Astrocyte of the hippocampus (primary cell): ENCODE measurements around the gene HOXB6.
A peak's percentile ranks its signal among the peaks of the same experiment; 100 is the strongest.

Experiments used
- DNase-seq: peaks from one replicate; pipeline ENCODE4 v3.0.0; 2011; ENCODE audit warnings: low read depth, low spot score

Gene HOXB6

DNA sequence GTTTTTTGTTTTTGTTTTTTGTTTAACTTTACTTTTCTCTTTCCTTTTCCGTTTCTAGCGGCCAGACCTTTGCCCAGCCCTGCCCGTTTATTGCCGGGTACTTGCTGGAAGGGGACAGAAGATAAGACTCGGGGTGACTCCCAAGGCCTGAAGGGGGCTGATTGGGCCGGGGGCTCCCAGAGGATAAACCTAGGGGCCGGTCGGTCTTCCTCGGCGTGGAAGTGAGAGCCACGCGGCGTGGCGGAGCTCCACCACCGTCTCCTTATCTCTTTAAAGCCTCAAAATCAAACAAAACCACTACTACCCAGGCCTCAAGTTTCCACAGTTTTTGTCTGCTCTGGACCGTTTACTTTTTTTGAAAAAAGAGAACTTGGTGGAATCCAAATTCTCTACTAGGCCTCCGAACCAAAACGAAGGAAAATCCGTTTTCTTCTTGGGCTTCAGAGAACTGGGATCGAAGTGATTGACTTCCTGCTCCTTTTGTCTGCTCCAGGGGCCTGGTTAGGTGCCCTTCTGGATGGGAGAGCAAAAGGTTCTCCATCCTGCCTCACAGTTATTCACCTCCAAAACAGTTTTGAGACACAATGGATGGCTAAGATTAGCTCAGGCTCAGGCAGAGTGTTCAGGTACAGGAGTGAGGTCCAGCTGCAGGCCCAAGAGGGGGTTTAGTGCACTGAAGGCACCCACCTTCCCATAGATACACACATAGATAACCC lies 29.9 kb upstream of the HOXB6 start:
- DNase-seq = no peak

DNA sequence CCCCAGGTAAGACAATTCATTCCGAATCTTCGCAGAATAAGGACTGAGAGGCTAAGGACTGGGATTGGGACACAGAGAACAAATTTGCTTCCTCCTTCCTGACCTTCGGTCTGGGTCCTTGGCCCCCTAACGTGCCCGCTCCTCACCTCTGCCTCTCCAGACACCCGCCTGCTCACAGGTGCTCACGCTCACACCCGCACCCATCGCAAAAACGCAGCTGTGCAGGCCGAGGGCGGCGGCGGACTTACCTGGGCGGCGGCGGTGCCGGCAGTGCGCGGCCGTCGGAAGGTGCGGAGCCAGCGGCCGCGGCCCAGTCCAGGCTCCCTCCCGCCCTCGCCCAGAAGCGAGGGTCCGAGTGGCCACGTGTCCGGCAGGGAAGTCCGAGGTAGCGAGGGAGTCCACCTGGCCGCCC lies 28.5 kb upstream of the HOXB6 start:
- no peak for DNase-seq

DNA sequence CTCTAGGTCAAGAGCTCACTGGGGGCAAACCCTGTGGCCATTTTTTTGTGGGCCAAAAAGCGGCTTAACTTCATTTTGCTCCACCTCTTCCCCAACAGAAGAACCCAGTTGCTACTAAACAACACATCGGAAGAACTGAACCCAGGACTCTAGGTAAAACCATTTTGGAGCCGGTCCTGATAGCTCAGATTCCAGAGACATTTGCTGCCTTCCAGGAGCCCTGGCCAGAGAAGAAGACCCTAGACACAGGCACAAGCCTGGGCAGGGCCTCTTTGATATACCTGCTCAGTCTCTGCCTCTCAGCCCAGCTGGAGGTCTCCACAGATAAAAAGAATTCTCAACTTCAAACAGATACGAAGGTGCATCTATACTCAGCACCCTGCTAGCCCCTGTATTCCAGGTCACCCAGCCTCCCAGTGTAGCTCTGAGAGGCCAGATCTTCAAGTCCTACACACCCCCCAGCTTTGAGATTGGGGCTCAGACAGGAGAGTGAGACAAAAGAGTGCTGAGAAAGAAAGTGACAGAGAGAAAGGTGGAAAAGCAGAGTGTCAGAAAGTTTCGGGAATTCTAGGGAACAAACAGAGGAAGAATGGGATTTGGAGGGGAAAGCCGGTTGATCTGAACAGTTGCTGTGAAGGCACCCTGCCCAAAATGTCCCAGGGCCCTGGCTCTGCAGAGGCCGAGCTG lies 27.9 kb upstream of the HOXB6 start:
- DNase-seq = no peak

DNA sequence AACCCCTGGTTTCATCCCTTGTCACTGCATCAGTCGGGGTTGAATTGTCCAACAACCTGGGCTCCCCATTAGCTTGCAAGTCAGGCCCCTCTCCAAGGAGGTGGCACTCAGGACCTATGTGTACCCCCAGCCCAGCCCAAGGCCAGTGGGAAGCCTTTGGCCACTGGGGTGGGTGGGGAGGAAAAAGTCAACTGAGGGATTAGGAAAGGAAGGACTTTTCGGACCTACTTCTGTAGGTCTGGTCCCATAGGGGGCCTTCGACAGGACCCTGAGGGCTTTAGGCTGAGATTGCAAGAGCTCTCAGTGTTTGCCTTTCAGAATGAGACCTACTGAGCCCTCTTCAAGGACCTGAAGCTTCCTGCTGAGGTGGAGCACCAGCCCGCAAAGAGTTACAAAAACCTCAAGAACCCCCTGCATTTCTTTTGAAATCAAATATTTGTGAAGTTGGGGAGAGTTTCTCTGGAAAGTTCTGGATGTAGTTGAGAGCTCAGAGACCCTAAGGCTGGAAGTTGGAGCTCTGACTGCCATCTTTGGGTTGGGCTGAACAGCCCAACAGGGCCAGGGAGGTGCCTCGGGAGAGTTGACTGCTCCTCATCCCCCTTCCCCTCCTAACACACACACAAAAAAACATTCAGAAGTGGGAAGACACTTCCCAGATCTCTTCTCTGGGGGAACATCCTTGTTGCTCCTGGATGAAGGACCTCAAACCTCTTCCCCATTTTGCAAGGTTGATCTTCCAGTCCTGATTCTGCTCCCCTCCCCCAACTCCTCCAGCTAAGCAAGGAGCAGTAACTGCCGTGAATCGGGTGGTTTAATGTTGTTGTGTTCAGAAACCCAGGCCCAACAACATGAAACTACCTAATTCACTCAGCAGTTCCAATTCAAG lies 27.1 kb upstream of the HOXB6 start:
- DNase-seq = no peak

DNA sequence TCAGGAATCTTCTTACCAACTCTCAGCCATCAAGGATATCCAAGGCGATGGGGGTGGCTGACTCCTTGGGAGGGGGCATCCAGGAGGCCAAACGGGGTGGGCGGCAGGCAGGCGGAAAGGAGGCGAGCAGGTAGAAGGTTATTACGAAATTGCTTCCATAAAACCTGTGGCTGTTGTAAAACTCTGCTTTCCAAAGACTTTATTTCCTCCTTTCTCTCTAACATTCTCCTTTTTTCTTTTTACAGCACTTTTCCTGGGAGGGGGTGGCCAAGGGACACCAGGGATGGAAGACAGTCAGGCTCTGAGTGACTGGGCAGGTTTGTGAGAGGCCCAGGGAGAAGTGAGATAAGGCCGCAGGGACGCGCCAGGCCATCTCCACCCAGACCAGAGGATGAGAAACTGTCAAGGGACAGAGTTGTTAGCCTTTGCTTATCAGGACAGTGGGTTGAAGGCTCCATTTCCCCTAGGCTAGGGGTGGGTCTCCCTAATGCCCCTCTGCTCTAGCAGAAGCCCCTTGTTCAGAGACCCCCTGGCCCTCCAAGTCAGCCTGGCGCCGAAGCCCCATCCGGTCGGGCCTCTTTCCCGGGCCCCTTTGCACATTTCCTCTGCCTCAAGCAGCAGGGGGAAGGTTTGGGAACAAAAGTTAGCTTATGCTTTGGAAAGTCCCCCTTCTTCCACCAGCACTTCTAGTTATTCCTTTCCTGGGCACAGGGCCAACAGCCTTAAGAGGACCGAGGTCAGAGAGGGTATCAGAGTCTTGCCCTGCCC lies 26.3 kb upstream of the HOXB6 start:
- no peak for DNase-seq

DNA sequence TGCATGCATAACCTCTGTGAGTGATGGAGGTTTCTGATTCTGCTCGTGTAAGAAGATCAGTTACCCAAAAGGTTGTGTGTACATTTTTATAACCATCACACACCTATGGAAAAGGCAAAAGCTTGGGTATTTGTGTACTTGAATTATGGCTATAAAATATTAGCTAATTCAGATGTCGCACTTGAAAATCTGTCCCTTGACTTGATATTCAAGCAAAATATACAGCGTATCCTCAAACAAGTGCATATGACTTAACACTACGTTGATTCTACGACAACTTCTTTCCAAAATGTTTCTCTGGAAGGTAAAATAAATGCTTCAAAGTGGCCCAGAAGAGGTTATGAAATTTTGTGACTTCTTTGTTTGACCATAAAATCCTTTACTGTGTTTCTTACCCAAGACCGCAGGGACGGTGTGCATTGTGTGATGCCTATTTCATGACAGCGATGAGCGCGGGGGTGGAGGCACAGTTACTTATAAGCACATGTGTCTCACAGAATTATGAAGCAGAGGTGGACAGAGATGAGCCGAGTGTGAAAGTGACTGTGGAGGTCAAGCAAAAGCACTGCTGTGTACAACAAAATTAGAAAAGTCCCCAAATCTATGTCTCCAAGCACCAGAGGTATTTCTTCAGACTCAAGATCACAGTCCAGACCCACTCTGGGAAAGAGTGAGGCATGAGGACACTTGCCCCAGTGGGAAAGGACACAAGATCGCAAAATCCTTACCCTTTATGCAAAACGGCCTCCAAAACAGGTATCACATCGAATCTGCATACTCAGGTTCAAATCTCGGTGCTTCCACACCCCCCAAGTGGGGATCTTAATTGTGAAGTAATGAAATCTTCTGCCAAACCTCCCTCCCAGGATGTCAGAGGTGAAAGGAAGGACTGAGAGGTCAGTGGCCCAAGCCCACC lies 25.5 kb upstream of the HOXB6 start:
- DNase-seq = no peak

DNA sequence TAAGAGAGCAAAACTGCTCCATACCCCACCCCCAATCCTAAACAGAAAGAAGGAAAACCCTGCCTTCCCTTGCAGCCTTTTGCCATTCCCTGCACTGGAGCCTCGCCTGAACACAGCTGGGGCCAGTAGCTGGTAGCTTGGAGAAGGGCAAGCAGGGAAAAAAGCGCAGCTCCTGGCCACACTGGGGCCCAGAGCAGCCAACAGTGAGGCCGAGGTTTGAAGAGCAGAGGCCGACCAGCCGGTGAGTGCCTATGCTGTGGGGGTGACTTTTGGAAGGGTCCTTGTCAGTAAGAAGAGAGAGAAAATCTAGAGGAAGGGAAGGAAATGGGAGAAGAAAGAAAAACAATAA lies 24.6 kb upstream of the HOXB6 start:
- DNase-seq = no peak

DNA sequence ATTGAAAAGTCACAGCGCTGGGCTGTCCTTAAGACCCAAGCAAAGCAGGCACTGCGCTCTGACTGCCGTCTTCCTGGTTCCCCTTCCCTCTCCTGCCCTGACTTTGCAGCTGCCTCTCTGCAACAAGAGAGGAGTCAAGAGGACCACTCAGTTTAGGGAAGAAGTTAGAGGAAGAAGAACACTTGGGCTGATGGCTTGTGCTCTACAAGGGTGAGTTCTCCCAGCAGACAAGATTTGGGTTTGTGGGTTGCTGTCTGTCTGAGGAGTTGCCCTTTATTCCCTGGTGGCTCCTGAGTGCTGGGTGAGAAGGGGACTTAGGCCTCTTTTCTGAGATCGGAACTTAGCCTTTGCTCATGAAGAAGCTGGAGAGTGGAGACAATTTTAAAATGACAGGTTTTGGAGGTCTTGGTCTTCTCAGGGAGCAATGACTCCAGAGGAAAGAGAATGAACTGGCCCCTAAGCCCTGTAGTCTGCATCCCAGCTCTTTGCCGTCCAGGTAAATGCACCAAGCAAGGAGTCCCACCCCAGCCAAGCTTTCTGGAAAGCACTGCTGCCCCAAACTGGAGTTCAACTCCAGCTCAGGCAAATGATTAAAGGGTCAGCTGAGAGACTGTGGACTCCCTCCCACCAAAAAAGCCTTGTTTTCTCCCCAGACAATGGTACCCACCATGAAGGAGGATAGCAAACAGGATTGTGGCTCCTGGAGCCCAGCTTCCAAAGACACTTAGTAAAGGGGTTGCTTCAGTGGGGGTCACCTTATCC lies 24.0 kb upstream of the HOXB6 start:
- no peak for DNase-seq

DNA sequence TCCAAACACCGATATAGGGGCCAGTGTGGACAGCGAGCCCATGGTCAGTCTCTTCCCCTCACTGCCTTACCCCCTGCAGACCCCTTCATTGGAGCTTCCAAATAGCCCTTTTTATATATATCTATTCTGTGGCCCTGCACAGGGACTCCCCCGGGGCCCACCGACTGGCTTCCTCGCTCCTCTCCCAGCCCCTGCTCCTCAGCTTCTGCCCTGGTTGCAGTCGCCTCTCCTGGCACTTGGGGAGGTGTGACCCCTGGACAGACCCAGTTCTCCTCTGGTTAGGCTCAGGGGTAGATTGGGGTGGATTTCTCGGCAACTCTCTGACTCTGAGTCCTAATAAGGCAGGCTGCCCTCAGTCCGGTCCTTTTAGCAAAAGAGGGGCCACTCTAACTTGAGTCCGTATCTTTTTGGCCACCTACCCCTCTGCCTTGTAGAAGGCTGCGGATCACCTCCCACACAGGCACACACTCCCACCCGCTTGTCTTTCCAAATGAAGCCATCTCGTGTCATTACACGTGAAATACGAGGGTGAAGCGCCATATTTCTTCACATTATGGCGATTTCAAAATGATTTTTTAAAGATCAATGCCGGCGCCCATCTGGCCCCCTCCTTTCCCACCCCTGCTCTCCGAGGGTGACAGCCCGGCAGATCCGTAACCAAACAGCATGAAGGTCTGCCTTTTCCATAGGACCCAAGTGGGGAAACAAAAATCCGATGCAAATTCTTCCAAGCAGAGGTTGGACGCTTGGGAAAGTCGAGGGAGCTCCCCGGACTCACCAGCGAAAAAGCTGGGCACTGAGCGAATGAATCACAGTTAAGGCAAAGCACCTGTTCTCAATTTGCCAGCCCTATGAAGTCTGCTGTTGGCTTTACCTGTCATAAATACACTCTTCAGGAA lies 23.1 kb upstream of the HOXB6 start:
- DNase-seq = no peak

DNA sequence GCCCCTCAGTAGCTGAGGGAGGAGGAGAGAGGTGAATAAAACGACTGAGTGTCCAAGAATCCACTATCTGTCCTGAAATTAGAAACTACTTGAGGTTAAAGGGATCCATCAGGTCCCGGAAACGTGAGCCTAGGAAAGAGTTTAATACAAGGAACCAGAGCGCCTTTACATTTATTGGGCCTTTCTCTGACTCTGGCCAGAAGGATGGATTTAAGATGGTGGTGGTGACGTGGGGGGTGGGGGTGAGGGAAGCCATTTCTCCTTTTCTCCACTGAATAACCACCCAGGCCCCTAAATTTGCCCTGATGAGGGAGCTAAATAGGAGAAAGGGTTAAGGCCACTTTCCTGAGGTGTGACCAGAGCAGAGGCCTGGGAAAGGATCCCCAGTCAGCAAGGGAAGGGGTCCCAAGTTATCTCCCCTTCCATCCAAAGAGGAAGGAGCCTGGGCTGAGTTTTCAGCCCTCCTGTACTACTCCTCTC lies 22.4 kb upstream of the HOXB6 start:
- DNase-seq = no peak

DNA sequence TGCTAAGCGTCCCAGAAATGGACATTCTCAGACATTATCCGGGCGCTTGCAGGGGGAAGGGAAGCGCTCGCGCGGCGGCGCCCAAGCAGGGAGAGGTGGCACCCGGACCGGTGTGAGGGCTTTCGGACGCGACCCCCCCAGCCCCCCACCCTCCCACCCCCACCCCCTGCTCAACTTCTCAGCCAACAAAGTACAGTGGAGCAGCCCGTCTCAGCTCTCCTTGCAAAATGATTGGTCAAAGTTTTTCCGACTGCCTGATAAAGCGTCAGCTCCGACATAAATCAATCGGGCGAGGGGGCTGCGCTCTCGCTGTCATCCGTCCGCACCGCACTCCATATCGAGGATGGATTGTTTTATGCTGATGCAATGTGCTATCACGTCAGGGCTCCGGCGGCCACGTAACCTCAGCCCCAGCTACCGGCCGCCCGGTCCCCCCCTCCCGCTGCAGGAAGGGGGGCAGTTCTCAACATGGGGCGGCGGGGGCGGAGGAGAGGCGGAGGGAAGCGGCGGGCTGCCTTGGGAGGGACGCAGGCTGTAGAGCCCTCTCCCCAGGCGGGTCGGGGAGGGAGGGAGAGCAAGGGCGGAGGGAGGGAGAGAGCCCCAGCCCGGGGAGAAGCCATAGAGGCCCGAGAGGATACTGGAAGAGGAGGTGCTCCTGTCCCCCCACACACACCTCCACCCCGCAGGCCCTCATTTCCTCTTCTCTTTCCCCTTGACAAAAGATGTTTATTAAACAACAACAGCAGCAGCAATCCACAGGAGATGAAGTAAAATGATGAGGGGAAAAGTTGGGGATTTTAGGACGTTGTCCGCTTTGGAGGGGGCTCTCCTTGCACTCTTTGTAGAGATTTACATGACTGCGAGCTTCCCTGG lies 21.7 kb upstream of the HOXB6 start, which contains the start of gene HOXB9:
Gene HOXB9 (minus strand): TSS at position 114 of the 873 bp plus-strand sequence. CDS start 89 bp downstream, at position 25.
- no peak for DNase-seq

DNA sequence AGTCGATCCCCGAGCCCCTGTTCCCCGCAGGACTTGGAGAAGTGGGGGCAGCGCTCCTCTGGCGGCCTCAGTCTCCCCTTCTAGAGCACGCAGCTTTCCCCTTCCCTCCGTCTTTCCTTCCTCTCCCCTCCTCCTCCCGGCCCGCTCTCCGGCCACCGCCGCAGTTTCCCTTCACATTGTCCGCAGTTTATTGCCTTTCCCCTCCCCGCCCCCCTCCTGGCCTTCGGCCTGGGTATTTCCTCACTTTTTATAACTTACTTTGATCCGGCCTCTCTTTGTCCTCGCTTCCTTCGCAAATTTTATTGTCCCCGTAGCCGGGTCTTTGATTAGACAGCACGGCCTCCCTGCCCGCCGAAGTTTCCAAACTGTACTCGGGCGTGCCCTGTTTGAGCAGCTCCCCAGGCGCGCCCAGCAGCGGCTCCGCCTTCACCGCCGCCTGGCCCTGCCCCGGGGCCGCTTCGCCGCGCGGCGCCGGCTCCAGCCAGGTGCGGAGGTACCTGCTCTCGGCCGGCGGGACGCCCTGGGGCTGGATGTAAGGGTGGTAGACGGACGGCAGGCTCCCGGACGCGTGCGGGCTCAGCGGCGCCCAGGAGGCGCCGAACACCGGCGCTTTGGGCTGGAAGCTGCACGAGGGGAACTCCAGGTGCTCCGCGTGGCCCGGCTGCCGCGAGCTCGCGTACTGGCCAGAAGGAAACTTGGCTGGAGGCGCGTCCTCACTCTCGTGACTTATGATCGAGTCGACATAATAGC lies 20.9 kb upstream of the HOXB6 start:
- DNase-seq = peak; percentile 29

DNA sequence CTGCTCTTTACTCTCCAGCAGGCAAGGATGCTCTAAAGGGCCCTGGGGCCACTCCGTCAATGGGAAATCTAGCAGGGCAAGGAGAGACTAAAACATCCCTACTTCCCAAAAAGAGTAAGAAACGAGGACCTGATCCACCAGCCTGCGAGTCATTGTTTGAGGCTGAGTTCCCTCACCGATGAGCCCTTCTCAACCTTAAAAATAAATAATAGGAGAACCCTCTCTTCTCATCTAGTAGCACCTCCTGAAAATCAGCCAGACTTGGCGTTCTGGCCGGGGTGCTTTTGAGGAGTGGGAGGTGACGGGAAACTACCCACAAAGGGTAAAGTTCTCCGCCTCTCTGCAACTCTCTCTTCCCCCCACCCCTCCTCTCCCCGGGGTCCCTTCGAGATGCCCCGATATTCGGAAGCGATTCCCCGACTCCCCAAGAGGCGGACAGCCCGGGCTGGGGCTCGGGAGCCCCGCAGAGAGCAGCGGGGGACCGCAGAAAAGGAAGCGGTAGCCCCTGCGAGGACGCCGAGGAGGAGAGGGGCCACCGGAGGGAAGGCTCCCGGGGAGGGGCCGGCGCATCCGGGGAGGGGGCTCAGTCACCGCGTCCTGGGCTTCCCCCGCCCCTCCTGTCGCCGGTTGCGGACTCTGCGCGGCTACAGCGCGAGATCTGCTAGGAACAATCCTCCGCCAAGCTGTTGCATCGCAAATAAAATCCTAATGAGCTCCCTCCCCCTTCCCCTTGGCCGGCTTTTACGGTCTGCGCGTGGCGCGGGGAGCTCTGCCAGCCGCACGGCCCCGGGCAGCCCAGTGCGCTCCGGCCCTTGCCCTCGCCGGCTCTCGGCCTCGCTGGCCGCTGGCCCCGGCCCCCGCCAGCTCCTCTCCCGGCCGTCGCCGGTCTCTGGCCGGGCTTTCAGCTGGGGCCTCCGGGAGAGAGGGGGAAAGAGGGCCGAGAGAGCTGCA lies 20.0 kb upstream of the HOXB6 start:
- DNase-seq = peak; percentile 36

DNA sequence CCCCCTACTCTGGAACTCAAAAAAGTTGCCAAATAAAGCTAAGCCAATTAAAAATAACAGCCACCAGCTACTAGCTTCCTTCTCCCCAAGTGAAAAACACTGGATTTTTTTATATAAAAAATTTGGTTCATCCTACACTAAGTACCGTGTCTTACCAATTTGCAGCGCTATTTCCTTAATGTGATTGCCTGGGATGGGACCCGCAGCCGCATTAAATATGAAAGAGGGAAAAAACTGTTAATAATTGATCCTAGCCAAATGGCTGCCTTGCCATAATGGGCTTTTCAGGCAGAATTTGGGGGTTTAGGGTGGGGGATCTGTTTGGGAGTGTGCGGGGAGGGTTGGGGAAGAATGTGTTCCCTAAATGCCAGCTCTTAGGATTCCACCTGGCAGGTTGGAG lies 19.3 kb upstream of the HOXB6 start:
- DNase-seq = no peak

DNA sequence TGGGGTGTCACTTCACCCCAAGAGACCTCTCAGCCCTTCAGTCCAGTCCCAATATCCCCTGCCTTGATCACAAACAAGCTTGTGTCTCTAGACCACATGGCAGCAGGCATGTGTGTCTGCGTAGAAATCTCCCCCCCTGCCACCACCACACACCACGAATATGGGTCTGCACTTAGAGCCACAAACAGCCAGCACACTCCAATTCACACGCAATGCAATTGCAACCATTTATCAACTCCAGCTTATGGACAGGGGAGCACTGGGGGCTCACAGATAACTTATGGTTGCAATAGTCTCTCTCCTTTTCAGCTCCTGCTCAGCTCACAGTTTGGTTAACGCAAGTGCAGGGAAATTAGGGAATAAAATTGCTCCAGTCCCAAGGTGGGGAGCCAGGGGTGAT lies 18.8 kb upstream of the HOXB6 start:
- no peak for DNase-seq

DNA sequence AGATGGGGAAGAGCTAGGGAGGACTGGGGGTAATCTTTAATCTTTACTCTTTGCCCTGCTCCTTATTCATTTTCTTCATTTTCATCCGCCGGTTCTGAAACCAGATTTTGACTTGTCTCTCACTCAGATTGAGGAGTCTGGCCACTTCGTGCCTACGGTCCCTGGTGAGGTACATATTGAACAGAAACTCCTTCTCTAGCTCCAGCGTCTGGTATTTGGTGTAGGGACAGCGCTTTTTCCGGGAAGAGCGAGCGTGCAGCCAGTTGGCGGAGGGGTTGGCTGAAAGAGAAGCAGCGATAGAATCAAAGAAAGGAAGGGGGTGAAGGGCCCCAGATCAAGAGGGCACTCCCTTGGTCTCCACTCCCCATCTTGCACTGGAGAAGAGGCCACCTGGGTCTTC lies 18.1 kb upstream of the HOXB6 start:
- DNase-seq = no peak
